K562 (cell line): ENCODE results near the gene ALDH7A1. TPM values are rescaled to one million over a fixed set of nuclear protein-coding genes. Genes with fewer than 3 reads are reported as not detected.
A peak's percentile ranks its signal among the peaks of the same experiment; 100 is the strongest.

Experiments
- BCL6 ChIP-seq: fragments of 250-450 bp; sonication (Bioruptor Pico); IDR thresholded peaks from 2 replicates; pipeline ENCODE4 v1.4.0; 2020
- CBX5 ChIP-seq: IDR thresholded peaks from 2 replicates; pipeline ENCODE4 v1.6.1; 2014; ENCODE audit warnings: low read depth, borderline replicate concordance
- CBX8 ChIP-seq: fragments of 200-600 bp; sonication (generic); IDR thresholded peaks from 2 replicates; pipeline ENCODE4 v1.6.1; 2012; ENCODE audit warnings: borderline replicate concordance, mixed run types, low read depth, mild to moderate bottlenecking, moderate library complexity, mixed read lengths, low read length, control low read depth, inconsistent platforms; ENCODE audit not compliant: poor library complexity, severe bottlenecking; ENCODE audit errors: extremely low read depth
- CXXC5 ChIP-seq: fragments of 250-450 bp; sonication (Bioruptor Pico); IDR thresholded peaks from 2 replicates; pipeline ENCODE4 v1.8.0; 2022; ENCODE audit warnings: inconsistent platforms, mild to moderate bottlenecking, moderate library complexity
- ETV1 ChIP-seq: fragments of 450-650 bp; conservative IDR thresholded peaks from 2 replicates; pipeline ENCODE4 v1.6.1; 2016; ENCODE audit warnings: missing genetic modification characterization, control low read depth, low read depth, missing compliant biosample characterization
- GATA2 ChIP-seq: sonication (generic); formaldehyde crosslinking; IDR thresholded peaks from 2 replicates; pipeline ENCODE4 v1.4.0; 2020; ENCODE audit warnings: mild to moderate bottlenecking, missing genetic modification reagents
- MCM3 ChIP-seq: fragments of 450-650 bp; IDR thresholded peaks from 2 replicates; pipeline ENCODE4 v1.6.1; 2016
- MECOM ChIP-seq: fragments of 250-450 bp; sonication (Bioruptor Pico); IDR thresholded peaks from 2 replicates; pipeline ENCODE4 v1.8.0; 2022; ENCODE audit warnings: inconsistent platforms
- MTA2 ChIP-seq: fragments of 450-650 bp; IDR thresholded peaks from 2 replicates; pipeline ENCODE4 v1.6.1; 2016; ENCODE audit warnings: low read depth
- RBM22 ChIP-seq: fragments of 200-400 bp; formaldehyde crosslinking; IDR thresholded peaks from 2 replicates; pipeline ENCODE4 v1.6.1; 2018; ENCODE audit warnings: low read length, low read depth; ENCODE audit not compliant: poor library complexity, severe bottlenecking
- SIRT6 ChIP-seq: IDR thresholded peaks from one replicate; pipeline ENCODE4 v1.6.1; 2012; ENCODE audit warnings: low read depth, mild to moderate bottlenecking, control low read depth, inconsistent platforms, low read length, moderate library complexity
- SRSF3 ChIP-seq: fragments of 200-400 bp; formaldehyde crosslinking; IDR thresholded peaks from 2 replicates; pipeline ENCODE4 v1.6.1; 2016; ENCODE audit warnings: mild to moderate bottlenecking, low read length, moderate library complexity; ENCODE audit not compliant: insufficient read depth
- TGIF2 ChIP-seq: sonication (generic); formaldehyde crosslinking; IDR thresholded peaks from 2 replicates; pipeline ENCODE4 v1.8.1; 2022; ENCODE audit warnings: mild to moderate bottlenecking, missing genetic modification reagents, moderate library complexity
- TRIM24 ChIP-seq, 2 experiments: fragments of 450-650 bp; IDR thresholded peaks; 2 replicates each; pipeline ENCODE4 v1.6.1; 2016
- XRCC5 ChIP-seq: fragments of 200-400 bp; formaldehyde crosslinking; IDR thresholded peaks from 2 replicates; pipeline ENCODE4 v1.6.1; 2017; ENCODE audit warnings: low read depth, mild to moderate bottlenecking, low read length
- ZNF197 ChIP-seq: fragments of 200-800 bp; sonication (Bioruptor generic); IDR thresholded peaks from 2 replicates; pipeline ENCODE4 v1.6.1; 2016; ENCODE audit warnings: low read depth, missing genetic modification characterization, missing compliant biosample characterization
- ZNF239 ChIP-seq: fragments of 250-450 bp; sonication (Bioruptor Pico); IDR thresholded peaks from 2 replicates; pipeline ENCODE4 v1.4.0; 2020; ENCODE audit warnings: mild to moderate bottlenecking
- ZNF347 ChIP-seq: fragments of 450-650 bp; formaldehyde crosslinking; IDR thresholded peaks from 2 replicates; pipeline ENCODE4 v1.4.0; 2020; ENCODE audit warnings: low read depth, mild to moderate bottlenecking, moderate library complexity
- ZNF551 ChIP-seq: fragments of 250-450 bp; sonication (Bioruptor Pico); IDR thresholded peaks from 2 replicates; pipeline ENCODE4 v1.5.0; 2021; ENCODE audit warnings: mild to moderate bottlenecking, moderate library complexity
- ZNF583 ChIP-seq: fragments of 250-450 bp; sonication (Bioruptor Pico); IDR thresholded peaks from 2 replicates; pipeline ENCODE4 v1.4.0; 2020
- ZNF668 ChIP-seq: fragments of 250-450 bp; sonication (Bioruptor Pico); IDR thresholded peaks from 2 replicates; pipeline ENCODE4 v1.8.0; 2022; ENCODE audit warnings: mild to moderate bottlenecking, inconsistent platforms
- polyA plus RNA-seq, 8 experiments: library from polyadenylated mRNA; depleted of rRNA in 4 of 8; stranded (reverse) in 5 of 8; unstranded in 3 of 8; fragments of >200 nt; fragmentation: Nextera tagmentation in 2 of 8; fragmentation: Illumina TruSeq in 1 of 8; extraction: Ambion mirVana in 2 of 8; extraction: Trizol in 1 of 8; gene quantifications; 2 replicates each; pipeline versions ENCODE4 v1.2.1 to v1.2.3, GENCODE V29; 2011 to 2014; ENCODE audit warnings: inconsistent platforms in 1 of 8, missing spikeins in 1 of 8
- total RNA-seq, 7 experiments: library from RNA; depleted of rRNA in 6 of 7; stranded (reverse); fragments of >200 nt in 6 of 7; fragmentation: Illumina TruSeq in 2 of 7; extraction: Trizol in 2 of 7; gene quantifications; 2 replicates each; pipeline versions ENCODE4 v1.2.1 to v1.2.3, GENCODE V29; 2011 to 2021; ENCODE audit warnings: low replicate concordance in 1 of 7
- TF ChIP-seq, protein P1 (sequence below): fragments of 450-650 bp; IDR thresholded peaks from 2 replicates; pipeline ENCODE4 v1.6.1; 2018; ENCODE audit not compliant: partially characterized antibody
- TF ChIP-seq, protein P2 (sequence below): fragments of 250-450 bp; sonication (Bioruptor Pico); IDR thresholded peaks from 2 replicates; pipeline ENCODE4 v1.8.0; 2022; ENCODE audit warnings: moderate library complexity, mild to moderate bottlenecking, inconsistent platforms
- TF ChIP-seq, protein P3 (sequence below): sonication (generic); formaldehyde crosslinking; IDR thresholded peaks from 2 replicates; pipeline ENCODE4 v1.8.1; 2023; ENCODE audit warnings: mild to moderate bottlenecking, missing genetic modification reagents

Gene ALDH7A1
- total and polyA plus RNA-seq, 9 of the 15 experiments (the other 6 are each of a cell fraction or from before 2014, with no cell fraction given), result 0.04 to 0.49 TPM; not detected in 7

DNA sequence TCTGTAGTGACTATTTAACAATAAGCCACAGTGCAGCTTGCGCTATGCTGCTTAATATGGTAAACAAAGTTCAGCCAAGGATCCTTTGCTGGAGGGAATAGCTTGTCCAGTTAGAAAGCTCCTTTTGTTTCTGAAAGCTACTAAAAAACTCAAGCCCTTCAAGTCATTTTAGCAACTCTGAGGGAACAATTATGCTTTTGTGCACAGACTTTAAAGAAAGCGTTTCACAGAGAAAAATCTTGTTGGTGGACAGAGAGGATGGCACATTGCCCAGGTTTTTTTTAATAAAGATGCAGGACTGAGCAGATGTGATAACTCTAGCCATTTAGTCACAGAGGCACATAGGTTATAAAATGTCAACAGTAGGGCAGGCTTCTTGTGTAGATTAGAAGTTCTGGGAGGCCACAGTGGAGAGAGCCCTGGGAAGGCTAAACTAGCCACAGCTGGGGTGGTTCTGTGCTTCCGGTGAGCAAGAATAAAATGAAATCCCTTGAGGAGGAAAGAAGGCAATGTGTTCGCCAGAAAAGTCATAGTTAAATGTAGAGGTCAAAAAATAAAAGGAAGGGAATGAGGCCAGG is 63.4 kb downstream of the ALDH7A1 start (continued):
- TF ChIP-seq CBX5, result no peak
- peak in 1 of 2 experiments; percentile 69; a peak in 3 of 4 replicates for TF ChIP-seq TRIM24 (IDR thresholded peaks at IDR 0.05)
- TF ChIP-seq, protein P1, sequence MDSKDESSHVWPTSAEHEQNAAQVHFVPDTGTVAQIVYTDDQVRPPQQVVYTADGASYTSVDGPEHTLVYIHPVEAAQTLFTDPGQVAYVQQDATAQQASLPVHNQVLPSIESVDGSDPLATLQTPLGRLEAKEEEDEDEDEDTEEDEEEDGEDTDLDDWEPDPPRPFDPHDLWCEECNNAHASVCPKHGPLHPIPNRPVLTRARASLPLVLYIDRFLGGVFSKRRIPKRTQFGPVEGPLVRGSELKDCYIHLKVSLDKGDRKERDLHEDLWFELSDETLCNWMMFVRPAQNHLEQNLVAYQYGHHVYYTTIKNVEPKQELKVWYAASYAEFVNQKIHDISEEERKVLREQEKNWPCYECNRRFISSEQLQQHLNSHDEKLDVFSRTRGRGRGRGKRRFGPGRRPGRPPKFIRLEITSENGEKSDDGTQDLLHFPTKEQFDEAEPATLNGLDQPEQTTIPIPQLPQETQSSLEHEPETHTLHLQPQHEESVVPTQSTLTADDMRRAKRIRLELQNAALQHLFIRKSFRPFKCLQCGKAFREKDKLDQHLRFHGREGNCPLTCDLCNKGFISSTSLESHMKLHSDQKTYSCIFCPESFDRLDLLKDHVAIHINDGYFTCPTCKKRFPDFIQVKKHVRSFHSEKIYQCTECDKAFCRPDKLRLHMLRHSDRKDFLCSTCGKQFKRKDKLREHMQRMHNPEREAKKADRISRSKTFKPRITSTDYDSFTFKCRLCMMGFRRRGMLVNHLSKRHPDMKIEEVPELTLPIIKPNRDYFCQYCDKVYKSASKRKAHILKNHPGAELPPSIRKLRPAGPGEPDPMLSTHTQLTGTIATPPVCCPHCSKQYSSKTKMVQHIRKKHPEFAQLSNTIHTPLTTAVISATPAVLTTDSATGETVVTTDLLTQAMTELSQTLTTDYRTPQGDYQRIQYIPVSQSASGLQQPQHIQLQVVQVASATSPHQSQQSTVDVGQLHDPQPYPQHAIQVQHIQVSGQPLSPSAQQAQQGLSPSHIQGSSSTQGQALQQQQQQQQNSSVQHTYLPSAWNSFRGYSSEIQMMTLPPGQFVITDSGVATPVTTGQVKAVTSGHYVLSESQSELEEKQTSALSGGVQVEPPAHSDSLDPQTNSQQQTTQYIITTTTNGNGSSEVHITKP, result peak; percentile 53
- TF ChIP-seq, protein P2, sequence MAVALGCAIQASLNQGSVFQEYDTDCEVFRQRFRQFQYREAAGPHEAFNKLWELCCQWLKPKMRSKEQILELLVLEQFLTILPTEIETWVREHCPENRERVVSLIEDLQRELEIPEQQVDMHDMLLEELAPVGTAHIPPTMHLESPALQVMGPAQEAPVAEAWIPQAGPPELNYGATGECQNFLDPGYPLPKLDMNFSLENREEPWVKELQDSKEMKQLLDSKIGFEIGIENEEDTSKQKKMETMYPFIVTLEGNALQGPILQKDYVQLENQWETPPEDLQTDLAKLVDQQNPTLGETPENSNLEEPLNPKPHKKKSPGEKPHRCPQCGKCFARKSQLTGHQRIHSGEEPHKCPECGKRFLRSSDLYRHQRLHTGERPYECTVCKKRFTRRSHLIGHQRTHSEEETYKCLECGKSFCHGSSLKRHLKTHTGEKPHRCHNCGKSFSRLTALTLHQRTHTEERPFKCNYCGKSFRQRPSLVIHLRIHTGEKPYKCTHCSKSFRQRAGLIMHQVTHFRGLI (CRISPR knock-in tag), result no peak
- TF ChIP-seq CXXC5 (CRISPR knock-in tag), result no peak
- no peak for TF ChIP-seq ZNF347 (CRISPR knock-in tag)
- no peak for TF ChIP-seq ZNF668
- TF ChIP-seq XRCC5, result no peak
- no peak; the same call in 1 of the 2 replicates for TF ChIP-seq ETV1 (tag)
- TF ChIP-seq BCL6 (CRISPR knock-in tag), result no peak
- peak; percentile 65; the same call in 1 of the 2 replicates for TF ChIP-seq MTA2
- TF ChIP-seq CBX8, result no peak
- no peak for TF ChIP-seq ZNF197 (CRISPR knock-in tag)
- TF ChIP-seq TGIF2 (CRISPR knock-in tag), result no peak
- peak; percentile 56 for TF ChIP-seq GATA2 (CRISPR knock-in tag)
- no peak for TF ChIP-seq MCM3
- TF ChIP-seq ZNF551, result no peak
- TF ChIP-seq SIRT6, result no peak
- TF ChIP-seq ZNF239 (CRISPR knock-in tag), result no peak
- TF ChIP-seq ZNF583 (CRISPR knock-in tag), result no peak
- no peak for TF ChIP-seq MECOM (CRISPR knock-in tag)
- TF ChIP-seq RBM22, result no peak
- TF ChIP-seq, protein P3, sequence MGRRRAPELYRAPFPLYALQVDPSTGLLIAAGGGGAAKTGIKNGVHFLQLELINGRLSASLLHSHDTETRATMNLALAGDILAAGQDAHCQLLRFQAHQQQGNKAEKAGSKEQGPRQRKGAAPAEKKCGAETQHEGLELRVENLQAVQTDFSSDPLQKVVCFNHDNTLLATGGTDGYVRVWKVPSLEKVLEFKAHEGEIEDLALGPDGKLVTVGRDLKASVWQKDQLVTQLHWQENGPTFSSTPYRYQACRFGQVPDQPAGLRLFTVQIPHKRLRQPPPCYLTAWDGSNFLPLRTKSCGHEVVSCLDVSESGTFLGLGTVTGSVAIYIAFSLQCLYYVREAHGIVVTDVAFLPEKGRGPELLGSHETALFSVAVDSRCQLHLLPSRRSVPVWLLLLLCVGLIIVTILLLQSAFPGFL, result no peak
- TF ChIP-seq SRSF3, result no peak
